GM12878 (cell line): ENCODE data around the gene FKBP3. TPM values are rescaled to one million over a fixed set of nuclear protein-coding genes. Genes with fewer than 3 reads are reported as not detected.

Source experiments
- BCL11A ChIP-seq: IDR thresholded peaks from 2 replicates; pipeline ENCODE4 v1.6.1; 2011; ENCODE audit warnings: low read depth, low read length
- CBX3 ChIP-seq: fragments of 200-600 bp; sonication (generic); IDR thresholded peaks from 2 replicates; pipeline ENCODE4 v1.6.1; 2016; ENCODE audit warnings: low read depth, borderline replicate concordance
- CHD2 ChIP-seq: IDR thresholded peaks from 2 replicates; pipeline ENCODE4 v1.6.1; 2011; ENCODE audit warnings: low read depth, low read length, improper control_type of control experiment, borderline replicate concordance
- HCFC1 ChIP-seq: fragments of 150-350 bp; IDR thresholded peaks from 2 replicates; pipeline ENCODE4 v1.6.1; 2014; ENCODE audit warnings: low read length
- HDGF ChIP-seq: fragments of 450-650 bp; IDR thresholded peaks from 2 replicates; pipeline ENCODE4 v1.6.1; 2016; ENCODE audit warnings: antibody characterized with exemption
- KAT2A ChIP-seq: conservative IDR thresholded peaks from 2 replicates; pipeline ENCODE4 v1.6.1; 2011; ENCODE audit warnings: low read depth, low read length; ENCODE audit not compliant: control insufficient read depth
- MYC ChIP-seq: IDR thresholded peaks from 2 replicates; pipeline ENCODE4 v1.6.1; 2011; ENCODE audit warnings: mild to moderate bottlenecking, low read length, moderate library complexity, inconsistent platforms; ENCODE audit not compliant: insufficient read depth, insufficient replicate concordance, insufficient read length, severe bottlenecking
- NFYA ChIP-seq: IDR thresholded peaks from 2 replicates; pipeline ENCODE4 v1.6.1; 2011; ENCODE audit warnings: low read depth, mild to moderate bottlenecking, low read length, improper control_type of control experiment, borderline replicate concordance
- PML ChIP-seq: IDR thresholded peaks from 2 replicates; pipeline ENCODE4 v1.6.1; 2012; ENCODE audit warnings: low read length, inconsistent platforms
- SMAD5 ChIP-seq: IDR thresholded peaks from 2 replicates; pipeline ENCODE4 v1.6.1; 2016; ENCODE audit warnings: antibody characterized with exemption, low read depth
- SREBF1 ChIP-seq: IDR thresholded peaks from 2 replicates; pipeline ENCODE4 v1.6.1; 2012; ENCODE audit warnings: mild to moderate bottlenecking, low read length
- SREBF2 ChIP-seq: IDR thresholded peaks from 2 replicates; pipeline ENCODE4 v1.6.1; 2012; ENCODE audit warnings: mild to moderate bottlenecking, low read length
- TCF12 ChIP-seq: IDR thresholded peaks from 2 replicates; pipeline ENCODE4 v1.6.1; 2011; ENCODE audit warnings: low read depth, mild to moderate bottlenecking, low read length
- ZBED1 ChIP-seq: IDR thresholded peaks from 2 replicates; pipeline ENCODE4 v1.6.1; 2016; ENCODE audit warnings: borderline replicate concordance
- ZNF217 ChIP-seq: fragments of 450-650 bp; IDR thresholded peaks from 2 replicates; pipeline ENCODE4 v1.6.1; 2017; ENCODE audit warnings: antibody characterized with exemption, mild to moderate bottlenecking
- ZNF24 ChIP-seq: fragments of 450-650 bp; IDR thresholded peaks from 2 replicates; pipeline ENCODE4 v1.6.1; 2017; ENCODE audit warnings: antibody characterized with exemption, mild to moderate bottlenecking
- polyA plus RNA-seq, 11 experiments: library from polyadenylated mRNA; depleted of rRNA in 4 of 11; unstranded in 6 of 11; stranded (reverse) in 5 of 11; fragments of >200 nt; fragmentation: Nextera tagmentation in 4 of 11; fragmentation: Illumina TruSeq in 1 of 11; extraction: Ambion mirVana in 4 of 11; extraction: Trizol in 1 of 11; gene quantifications; 1 replicate in 1 of 11; 2 replicates in 10 of 11; pipeline versions ENCODE4 v1.2.1 to v1.2.3, GENCODE V29; 2011 to 2016; ENCODE audit warnings: inconsistent platforms in 2 of 11, missing spikeins in 2 of 11, low read depth in 1 of 11
- total RNA-seq, 4 experiments: library from RNA; depleted of rRNA in 3 of 4; stranded (reverse); fragments of >200 nt in 3 of 4; fragmentation: Illumina TruSeq in 1 of 4; extraction: Trizol in 1 of 4; gene quantifications; 2 replicates each; pipeline versions ENCODE4 v1.2.1 to v1.2.3, GENCODE V29; 2013 to 2021
- TF ChIP-seq, protein P1 (sequence below): IDR thresholded peaks from 2 replicates; pipeline ENCODE4 v1.6.1; 2012; ENCODE audit warnings: mild to moderate bottlenecking, low read depth, low read length
- TF ChIP-seq, protein P2 (sequence below): fragments of 450-650 bp; IDR thresholded peaks from 2 replicates; pipeline ENCODE4 v1.6.1; 2014; ENCODE audit warnings: mild to moderate bottlenecking
- TF ChIP-seq, protein P3 (sequence below), 3 experiments: IDR thresholded peaks in 2 of 3; conservative IDR thresholded peaks in 1 of 3; 2 replicates each; pipeline ENCODE4 v1.5.1; 2011; ENCODE audit warnings: low read depth in 3 of 3, low read length in 3 of 3, mild to moderate bottlenecking in 3 of 3, control low read depth in 2 of 3, moderate library complexity in 2 of 3, inconsistent platforms in 1 of 3, mixed read lengths in 1 of 3; ENCODE audit not compliant: control insufficient read depth in 2 of 3, insufficient read depth in 1 of 3; ENCODE audit errors: extremely low read depth in 1 of 3
- TF ChIP-seq, protein P4 (sequence below): fragments of 450-650 bp; IDR thresholded peaks from 2 replicates; pipeline ENCODE4 v1.6.1; 2017; ENCODE audit warnings: antibody characterized with exemption, mild to moderate bottlenecking, moderate library complexity
- TF ChIP-seq, protein P5 (sequence below): IDR thresholded peaks from 2 replicates; pipeline ENCODE4 v1.6.1; 2012; ENCODE audit warnings: low read depth, low read length, improper control_type of control experiment

The FKBP3 gene
- total and polyA plus RNA-seq, 10 of the 15 experiments (the other 5 are each of a cell fraction or from before 2014, with no cell fraction given): 67.2 to 218 (median 129) TPM

DNA sequence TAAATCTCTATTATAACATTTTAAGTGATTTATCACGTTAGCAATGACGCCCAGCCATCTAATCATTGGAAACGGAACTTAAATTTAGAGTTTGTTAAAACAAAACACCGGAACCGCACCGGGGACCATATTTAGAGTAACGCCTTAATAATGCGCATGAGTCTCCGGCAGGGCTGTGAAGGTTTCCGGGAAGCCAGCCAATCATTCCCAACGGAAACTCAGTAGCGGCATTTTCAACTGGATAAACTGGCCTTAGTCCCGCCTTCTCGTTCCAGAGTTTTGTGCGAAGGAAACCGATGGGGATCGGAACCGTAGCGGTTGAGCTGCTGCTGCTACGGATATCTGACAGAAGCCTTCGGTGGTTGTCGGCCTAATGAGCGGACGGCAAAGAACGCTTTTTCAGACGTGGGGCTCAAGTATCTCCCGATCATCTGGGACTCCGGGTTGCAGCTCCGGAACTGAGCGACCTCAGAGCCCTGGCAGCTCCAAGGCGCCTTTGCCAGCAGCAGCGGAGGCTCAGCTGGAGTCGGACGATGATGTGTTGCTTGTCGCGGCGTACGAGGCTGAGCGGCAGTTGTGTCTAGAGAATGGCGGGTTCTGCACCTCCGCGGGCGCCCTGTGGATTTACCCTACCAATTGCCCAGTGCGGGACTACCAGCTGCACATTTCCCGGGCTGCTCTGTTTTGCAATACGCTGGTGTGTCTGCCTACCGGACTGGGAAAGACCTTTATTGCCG is 1.5 kb upstream of the FKBP3 start, which contains the start of gene FANCM (continued):
- TF ChIP-seq, protein P1, sequence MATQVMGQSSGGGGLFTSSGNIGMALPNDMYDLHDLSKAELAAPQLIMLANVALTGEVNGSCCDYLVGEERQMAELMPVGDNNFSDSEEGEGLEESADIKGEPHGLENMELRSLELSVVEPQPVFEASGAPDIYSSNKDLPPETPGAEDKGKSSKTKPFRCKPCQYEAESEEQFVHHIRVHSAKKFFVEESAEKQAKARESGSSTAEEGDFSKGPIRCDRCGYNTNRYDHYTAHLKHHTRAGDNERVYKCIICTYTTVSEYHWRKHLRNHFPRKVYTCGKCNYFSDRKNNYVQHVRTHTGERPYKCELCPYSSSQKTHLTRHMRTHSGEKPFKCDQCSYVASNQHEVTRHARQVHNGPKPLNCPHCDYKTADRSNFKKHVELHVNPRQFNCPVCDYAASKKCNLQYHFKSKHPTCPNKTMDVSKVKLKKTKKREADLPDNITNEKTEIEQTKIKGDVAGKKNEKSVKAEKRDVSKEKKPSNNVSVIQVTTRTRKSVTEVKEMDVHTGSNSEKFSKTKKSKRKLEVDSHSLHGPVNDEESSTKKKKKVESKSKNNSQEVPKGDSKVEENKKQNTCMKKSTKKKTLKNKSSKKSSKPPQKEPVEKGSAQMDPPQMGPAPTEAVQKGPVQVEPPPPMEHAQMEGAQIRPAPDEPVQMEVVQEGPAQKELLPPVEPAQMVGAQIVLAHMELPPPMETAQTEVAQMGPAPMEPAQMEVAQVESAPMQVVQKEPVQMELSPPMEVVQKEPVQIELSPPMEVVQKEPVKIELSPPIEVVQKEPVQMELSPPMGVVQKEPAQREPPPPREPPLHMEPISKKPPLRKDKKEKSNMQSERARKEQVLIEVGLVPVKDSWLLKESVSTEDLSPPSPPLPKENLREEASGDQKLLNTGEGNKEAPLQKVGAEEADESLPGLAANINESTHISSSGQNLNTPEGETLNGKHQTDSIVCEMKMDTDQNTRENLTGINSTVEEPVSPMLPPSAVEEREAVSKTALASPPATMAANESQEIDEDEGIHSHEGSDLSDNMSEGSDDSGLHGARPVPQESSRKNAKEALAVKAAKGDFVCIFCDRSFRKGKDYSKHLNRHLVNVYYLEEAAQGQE: no peak
- TF ChIP-seq MYC: no peak
- TF ChIP-seq, protein P2, sequence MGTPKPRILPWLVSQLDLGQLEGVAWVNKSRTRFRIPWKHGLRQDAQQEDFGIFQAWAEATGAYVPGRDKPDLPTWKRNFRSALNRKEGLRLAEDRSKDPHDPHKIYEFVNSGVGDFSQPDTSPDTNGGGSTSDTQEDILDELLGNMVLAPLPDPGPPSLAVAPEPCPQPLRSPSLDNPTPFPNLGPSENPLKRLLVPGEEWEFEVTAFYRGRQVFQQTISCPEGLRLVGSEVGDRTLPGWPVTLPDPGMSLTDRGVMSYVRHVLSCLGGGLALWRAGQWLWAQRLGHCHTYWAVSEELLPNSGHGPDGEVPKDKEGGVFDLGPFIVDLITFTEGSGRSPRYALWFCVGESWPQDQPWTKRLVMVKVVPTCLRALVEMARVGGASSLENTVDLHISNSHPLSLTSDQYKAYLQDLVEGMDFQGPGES: peak; percentile 51; the same call in 1 of the 2 replicates
- TF ChIP-seq BCL11A: no peak
- no peak for TF ChIP-seq KAT2A
- peak; percentile 4; the same call in 1 of the 2 replicates for TF ChIP-seq TCF12
- no peak for TF ChIP-seq ZNF24
- no peak for TF ChIP-seq ZNF217
- TF ChIP-seq, protein P3, sequence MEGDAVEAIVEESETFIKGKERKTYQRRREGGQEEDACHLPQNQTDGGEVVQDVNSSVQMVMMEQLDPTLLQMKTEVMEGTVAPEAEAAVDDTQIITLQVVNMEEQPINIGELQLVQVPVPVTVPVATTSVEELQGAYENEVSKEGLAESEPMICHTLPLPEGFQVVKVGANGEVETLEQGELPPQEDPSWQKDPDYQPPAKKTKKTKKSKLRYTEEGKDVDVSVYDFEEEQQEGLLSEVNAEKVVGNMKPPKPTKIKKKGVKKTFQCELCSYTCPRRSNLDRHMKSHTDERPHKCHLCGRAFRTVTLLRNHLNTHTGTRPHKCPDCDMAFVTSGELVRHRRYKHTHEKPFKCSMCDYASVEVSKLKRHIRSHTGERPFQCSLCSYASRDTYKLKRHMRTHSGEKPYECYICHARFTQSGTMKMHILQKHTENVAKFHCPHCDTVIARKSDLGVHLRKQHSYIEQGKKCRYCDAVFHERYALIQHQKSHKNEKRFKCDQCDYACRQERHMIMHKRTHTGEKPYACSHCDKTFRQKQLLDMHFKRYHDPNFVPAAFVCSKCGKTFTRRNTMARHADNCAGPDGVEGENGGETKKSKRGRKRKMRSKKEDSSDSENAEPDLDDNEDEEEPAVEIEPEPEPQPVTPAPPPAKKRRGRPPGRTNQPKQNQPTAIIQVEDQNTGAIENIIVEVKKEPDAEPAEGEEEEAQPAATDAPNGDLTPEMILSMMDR (IDR thresholded peaks at IDR 0.05 in 2 of 3, conservative IDR thresholded peaks at IDR 0.05 in 1 of 3; ENCODE audit: control insufficient read depth in 2 of 3, extremely low read depth in 1 of 3, insufficient read depth in 1 of 3, low read depth in 3 of 3, low read length in 3 of 3): no peak
- no peak for TF ChIP-seq SREBF2
- TF ChIP-seq HDGF: no peak
- TF ChIP-seq CHD2: peak; percentile 81
- TF ChIP-seq SREBF1: no peak
- TF ChIP-seq HCFC1: peak; percentile 61
- TF ChIP-seq CBX3: no peak
- peak; percentile 53; the same call in 1 of the 2 replicates for TF ChIP-seq PML
- peak; percentile 27 for TF ChIP-seq NFYA
- TF ChIP-seq ZBED1: no peak
- TF ChIP-seq, protein P4, sequence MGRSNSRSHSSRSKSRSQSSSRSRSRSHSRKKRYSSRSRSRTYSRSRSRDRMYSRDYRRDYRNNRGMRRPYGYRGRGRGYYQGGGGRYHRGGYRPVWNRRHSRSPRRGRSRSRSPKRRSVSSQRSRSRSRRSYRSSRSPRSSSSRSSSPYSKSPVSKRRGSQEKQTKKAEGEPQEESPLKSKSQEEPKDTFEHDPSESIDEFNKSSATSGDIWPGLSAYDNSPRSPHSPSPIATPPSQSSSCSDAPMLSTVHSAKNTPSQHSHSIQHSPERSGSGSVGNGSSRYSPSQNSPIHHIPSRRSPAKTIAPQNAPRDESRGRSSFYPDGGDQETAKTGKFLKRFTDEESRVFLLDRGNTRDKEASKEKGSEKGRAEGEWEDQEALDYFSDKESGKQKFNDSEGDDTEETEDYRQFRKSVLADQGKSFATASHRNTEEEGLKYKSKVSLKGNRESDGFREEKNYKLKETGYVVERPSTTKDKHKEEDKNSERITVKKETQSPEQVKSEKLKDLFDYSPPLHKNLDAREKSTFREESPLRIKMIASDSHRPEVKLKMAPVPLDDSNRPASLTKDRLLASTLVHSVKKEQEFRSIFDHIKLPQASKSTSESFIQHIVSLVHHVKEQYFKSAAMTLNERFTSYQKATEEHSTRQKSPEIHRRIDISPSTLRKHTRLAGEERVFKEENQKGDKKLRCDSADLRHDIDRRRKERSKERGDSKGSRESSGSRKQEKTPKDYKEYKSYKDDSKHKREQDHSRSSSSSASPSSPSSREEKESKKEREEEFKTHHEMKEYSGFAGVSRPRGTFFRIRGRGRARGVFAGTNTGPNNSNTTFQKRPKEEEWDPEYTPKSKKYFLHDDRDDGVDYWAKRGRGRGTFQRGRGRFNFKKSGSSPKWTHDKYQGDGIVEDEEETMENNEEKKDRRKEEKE: no peak
- TF ChIP-seq, protein P5, sequence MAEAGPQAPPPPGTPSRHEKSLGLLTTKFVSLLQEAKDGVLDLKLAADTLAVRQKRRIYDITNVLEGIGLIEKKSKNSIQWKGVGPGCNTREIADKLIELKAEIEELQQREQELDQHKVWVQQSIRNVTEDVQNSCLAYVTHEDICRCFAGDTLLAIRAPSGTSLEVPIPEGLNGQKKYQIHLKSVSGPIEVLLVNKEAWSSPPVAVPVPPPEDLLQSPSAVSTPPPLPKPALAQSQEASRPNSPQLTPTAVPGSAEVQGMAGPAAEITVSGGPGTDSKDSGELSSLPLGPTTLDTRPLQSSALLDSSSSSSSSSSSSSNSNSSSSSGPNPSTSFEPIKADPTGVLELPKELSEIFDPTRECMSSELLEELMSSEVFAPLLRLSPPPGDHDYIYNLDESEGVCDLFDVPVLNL: peak; percentile 97
- TF ChIP-seq SMAD5: no peak
